Hematopoietic multipotent progenitor cell treated with erythropoietin and hydrocortisone succinate and interleukin-3 and kit ligand, for 4 days (in vitro differentiated cells): ENCODE results near the gene THSD7A.
"Not testable (repeated sequence)": the region's sequence is repeated elsewhere in the genome, so short reads cannot be mapped to it uniquely, and the experiment has no call there.

Experiments used
- DNase-seq: peaks from one replicate; pipeline ENCODE4 v3.0.0-alpha.2; 2015

Gene THSD7A

DNA sequence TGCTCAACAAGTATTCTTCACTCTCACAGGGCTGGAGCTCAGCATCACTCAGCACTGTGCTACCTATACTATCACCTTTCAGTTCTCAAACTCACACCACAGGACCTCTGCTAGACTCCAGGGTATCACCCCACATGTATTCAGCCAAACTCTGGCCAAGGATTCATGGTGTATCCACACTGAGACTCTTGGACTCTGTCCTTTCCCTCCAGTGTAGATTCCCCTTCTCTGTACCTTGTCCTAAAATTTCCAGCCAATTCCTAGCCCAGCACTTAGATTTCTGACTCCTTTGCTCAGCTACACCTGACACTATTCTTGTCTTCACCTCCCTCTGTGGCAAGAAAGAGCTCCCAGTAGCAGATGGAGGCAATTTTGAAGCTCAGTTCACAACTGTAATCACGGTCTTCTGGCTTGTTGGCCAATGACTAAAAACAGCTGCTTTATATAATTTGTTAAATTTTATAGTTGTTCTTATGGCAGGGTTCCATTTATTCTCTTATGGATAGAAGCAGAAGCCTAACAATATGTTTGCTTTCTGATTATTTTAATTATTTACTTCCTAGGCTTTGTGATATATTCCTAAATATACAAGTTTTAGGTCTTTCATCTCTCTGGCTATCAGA, 258.8 kb downstream of the THSD7A start:
- DNase-seq, result no peak

DNA sequence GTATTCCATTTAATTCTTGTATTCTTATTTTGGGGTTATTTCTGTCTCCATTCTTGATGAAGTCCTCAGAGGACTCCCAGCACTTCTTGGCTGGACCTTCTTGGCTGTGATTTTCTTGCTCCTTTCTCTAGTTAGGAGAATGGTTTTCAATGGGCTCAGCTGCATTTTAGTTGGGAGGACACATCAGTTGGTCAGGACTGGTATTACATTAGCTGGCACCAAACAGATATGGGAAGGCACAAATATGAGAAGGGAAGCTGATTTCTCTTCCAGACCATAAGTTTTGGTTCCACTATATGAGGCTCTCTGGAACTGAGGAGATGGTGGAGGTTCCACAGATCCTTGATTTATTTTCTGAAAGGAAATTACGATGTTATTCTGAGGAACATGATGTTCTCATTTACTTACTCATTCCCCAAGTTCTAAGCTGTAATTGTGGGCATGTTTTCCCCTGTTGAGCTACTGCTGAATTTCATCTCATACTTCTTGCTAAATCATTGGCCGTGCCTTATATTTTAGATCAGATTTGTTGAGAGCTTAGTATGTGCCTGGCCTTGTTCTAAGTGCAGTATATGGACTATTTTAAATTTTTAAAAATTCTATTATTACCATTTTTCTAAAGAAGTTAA, 261.0 kb downstream of the THSD7A start:
- no peak for DNase-seq

DNA sequence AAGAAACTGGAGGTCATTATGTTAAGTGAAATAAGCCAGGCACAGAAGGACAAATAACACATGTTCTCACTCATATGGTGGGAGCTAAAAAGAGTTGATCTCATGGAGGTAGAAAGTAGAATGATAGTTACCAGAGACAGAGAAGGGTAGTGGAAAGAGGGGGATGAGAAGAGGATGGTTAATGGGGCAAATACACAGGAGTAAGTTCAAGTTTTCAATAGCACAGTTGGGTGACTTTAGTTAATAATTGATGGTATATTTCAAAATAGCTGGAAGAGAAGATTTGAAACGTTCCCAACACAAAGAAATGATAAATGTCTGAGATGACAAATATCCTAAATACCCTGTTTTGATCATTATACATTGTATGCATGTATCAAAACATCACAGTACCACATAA, 261.8 kb downstream of the THSD7A start:
- no peak for DNase-seq

DNA sequence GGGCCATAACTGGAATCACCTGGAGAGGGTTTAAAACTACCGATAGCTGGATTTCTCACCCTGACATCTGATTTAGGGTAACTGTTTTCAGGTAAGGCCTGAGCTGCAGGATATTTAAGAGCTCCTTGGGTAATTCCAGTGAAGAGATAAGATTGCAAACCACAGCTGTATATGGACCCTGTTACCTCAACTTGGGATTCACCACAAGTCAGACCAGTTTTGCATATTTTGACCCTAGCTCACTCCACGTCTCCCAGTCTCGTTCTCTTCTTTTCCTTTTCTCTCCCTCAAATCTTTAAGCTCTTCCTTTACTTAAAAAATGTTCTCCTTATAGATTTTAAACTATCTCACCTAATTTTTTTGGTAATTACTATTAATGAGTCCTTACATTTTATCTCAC, 264.4 kb downstream of the THSD7A start:
- DNase-seq, result no peak

DNA sequence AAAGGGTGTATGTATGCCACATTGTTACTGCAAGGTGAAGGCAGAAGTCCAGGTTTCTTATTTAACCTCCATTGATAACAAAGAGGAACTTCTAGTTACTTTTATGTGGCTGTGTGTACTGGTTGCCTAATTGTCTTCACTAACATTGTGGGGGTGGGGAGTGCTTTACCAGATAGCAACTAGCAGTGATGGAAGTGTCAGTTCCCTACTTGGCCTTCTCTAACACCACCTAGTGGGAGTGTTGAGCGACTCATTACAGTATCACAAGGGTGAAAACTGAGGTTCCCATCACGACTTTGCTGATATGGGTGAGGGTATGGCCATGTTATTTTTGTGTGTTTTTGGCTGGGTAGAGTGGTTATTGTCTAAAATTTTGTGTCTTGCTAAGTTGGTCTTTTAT, 274.4 kb downstream of the THSD7A start:
- peak; percentile 79 for DNase-seq

DNA sequence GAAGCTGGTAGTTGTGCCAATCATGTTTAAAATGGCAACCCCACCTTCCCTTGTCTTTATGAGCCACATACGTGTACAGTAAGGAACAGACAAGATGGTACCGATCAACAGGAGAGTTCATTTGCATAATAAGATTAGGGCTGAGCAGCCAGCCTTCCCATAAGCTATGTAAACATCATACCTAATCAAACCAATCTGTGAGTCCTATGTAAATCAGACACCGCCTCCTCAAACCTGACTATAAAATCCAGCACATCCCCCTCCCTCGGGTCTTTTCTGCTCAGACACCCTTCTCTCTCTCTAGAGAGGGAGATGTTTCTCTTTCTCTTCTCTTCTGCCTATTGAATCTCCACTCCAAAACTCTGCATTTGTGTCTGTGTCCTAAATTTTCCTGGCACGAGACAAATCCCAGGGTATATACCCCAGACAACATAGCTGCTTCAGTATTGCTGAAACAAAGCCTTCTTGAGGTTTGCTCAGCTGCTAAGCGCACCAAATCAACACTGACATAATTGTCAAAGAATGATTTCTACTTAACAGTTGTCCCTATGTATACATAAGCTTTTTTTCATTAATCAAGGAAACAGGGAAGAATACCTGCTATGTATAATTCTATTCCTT, 279.2 kb downstream of the THSD7A start:
- no peak for DNase-seq

DNA sequence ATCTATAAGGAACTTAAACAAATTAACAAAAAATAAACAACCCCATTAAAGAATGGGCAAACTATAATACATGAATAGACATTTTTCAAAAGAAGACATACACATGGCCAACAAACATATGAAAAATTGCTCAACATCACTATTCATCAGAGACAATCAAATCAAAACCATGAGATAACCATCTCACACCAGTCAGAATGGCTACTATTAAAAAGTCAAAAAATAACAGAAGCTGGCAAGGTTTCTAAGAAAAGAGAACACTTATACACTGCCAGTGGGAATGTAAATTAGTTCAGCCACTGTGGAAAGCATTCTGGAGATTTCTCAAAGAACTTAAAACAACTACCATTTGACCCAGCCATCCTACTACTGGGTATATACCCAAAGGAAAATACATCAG, 280.5 kb downstream of the THSD7A start:
- no peak for DNase-seq

DNA sequence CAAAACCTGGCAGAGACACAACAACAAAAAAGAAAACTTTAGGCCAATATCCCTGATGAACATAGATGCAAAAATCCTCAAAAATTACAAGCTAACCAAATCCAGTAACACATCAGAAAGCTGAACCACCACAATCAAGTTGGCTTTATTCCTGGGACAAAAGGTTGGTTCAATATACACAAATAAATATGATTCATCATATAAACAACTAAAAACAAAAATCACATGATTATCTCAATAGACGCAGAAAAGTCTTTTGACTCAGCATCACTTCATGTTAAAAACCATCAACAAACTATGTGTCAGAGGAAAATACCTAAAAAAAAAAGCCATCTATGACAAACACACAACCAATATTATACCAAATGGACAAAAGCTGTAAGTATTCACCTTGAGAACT, 283.5 kb downstream of the THSD7A start:
- no peak for DNase-seq

DNA sequence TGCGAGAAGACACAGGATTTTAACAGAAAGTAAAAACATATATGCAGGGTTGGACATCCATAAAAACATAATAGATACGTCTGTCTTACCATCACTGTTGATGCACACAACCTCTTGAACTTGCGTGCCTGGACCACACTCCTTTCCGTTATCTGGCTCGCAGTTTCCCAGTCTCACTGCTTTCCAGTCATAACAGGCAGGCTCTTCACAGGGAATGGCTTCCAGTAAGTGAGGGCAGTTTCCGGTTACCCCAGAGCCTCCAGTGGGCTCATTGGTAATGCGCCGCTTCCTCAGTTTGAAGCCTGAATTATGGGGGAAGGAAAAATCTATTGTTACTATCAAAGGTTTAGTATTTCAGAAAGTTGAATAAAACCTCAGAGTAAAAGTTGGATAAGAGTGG, 290.7 kb downstream of the THSD7A start:
- no peak for DNase-seq

DNA sequence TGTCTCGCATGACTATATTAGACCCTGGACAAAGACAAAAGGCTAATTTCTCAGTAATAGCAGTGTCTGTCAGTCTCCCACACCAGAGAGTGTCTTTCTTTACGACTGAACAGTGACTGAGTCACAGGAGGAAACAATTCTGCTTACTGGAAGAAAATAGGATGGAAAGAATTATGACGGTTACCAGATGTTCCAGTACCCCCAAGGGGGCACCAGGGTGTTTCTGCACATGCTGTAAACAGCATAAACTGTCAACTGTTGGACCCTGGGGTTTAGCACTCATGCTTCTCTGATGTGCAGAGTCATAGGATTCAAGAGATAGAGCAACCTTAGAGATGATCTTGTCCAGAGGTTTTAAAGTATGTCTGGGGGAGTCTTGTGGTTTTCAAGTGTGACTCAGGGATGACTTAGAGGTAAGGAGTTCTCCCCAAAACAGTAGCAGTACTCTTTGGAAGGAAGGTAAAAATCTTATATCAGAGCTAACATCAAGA, 291.7 kb downstream of the THSD7A start:
- DNase-seq, result peak; percentile 37

DNA sequence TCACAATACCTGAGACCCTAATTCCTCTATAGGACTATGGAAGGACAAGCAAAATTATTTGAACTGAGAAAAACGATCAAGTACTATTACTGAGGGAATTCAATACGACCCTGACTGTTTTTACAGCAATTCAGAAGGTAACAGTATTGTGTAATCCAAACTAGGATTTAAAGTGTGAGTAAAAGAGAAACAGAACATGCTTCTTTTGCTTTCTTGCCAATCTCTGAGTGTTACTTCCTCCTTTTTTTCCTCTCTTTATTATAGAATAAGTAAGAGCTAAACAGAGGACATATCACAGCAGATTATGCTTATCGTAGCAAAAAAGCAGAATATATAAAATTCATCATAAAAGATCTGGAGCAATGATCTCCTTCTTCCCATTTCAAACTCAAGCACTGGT, 292.1 kb downstream of the THSD7A start:
- peak; percentile 54 for DNase-seq

DNA sequence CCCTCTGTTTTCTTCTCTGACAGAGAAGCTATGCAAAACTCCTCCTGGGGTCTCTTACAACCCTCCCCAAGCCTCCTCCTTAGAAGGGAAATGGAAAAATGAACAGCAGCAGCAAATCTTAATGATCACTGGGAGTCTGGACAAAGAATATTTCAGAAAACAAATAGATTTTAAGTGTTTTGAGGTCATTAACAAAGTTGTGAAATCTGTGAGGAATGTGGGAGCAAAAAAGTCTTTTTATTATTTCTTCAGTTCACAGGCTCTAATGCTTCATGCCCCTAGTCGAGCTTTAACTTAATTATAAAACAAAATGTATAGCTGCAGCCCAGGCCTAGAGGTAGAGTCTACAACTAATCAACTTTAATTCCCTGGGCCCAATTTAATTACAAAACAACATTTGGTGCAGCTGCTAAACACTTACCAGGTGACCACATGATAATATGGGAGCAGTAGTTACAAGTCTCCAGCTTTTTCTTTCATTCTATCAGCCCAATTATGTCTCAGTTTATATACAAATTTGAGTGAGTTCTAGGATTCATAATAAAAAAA, 293.2 kb downstream of the THSD7A start:
- no peak for DNase-seq

DNA sequence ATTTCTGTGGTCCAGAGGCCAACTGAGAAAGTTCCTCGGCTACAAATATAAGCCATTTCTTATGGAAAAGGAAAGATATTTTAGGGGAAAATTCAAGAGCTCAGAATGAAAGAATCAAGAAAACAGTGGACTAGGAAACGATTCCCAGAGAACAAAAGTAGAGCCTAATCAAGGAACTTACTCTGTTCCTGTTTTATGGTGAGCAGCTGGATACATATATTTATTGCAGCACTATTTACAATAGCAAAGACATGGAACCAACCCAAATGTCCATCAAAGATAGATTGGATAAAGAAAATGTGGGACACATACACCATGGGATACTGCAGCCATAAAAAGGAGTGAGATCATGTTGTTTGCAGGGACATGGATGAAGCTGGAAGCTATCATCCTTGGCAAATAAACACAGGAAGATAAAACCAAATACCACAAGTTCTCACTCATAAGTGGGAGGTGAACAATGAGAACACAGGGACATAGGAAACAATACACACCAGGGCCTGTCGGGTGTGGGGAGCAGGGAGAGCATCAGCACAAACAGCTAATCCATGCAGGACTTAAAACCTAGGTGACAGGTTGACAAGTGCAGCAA, 298.7 kb downstream of the THSD7A start:
- DNase-seq, result no peak

DNA sequence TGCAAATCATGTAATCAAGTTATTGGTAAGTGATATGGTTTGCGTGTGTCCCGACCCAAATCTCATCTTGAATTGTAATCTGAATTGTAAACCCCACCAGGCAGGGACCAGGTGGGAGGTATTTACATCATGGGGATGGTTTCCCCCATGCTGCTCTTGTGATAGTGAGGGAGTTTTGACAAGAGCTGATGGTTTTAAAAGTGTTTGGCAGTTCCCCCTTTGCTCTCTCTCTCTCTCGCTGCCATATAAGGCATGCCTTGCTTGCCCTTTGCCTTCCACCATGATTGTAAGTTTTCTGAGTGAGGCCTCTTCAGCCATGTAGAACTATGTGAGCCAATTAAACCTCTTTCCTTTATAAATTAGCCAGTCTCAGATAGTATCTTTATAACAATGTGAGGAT, 302.6 kb downstream of the THSD7A start:
- DNase-seq, result no peak

DNA sequence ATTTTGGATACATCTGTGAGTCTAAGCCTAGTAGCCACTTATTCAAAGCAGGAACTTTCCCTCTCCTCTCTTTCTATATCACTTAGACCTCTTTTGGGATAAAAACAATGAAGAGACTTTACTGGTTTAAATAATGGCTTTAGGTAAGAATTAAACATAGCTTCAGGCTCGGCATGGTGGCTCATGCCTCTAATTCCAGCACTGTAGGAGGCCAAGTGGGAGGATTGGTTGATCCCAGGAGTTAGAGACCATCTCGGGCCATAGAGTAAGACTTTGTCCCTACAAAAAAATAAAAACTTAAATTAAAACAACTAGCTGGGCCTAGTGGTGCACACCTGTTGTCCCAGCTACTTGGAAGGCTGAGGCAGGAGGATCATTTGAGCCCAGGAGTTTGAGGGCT, 304.3 kb downstream of the THSD7A start:
- DNase-seq, result no peak

DNA sequence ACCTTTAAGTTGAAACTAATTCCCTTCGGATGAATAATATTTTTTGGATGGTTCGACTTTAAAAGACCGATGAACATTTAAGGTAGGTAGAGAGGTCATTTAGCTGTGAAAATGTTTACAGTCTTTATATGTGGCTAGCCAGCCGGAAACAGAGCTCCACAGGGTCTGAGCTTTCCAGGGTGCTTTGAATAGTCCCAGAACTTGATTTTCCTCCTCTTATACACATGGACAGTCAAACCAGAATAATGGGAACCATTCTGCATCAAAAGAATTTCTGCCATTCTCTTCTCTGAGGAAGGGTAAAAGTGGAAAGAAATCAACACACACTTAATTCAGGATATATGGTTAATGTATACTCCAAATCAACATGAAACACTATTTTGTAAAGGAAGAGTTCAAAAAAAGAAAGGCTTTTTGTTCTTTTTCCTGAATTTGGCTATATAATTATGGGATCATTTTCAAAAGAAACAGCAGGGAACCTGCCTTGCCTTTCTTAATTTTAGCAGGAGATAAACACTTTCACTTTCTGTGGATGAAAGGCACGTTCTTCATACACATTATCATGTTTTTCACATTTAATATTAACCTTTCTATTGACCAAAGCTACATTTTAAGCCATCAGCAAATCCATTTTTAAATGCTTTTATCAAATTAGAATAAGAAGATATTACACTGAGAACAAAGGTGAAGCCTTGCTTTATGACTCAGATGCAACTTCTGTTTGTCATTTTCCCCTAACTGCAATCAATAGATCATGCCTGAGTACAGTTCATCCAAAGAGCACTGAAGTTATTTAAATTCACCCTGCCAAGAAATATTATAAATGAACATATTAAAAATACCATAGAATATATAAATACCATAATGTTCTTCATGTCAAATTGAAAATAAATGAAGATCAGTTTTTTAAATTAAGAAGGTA, 307.3 kb downstream of the THSD7A start:
- no peak for DNase-seq

DNA sequence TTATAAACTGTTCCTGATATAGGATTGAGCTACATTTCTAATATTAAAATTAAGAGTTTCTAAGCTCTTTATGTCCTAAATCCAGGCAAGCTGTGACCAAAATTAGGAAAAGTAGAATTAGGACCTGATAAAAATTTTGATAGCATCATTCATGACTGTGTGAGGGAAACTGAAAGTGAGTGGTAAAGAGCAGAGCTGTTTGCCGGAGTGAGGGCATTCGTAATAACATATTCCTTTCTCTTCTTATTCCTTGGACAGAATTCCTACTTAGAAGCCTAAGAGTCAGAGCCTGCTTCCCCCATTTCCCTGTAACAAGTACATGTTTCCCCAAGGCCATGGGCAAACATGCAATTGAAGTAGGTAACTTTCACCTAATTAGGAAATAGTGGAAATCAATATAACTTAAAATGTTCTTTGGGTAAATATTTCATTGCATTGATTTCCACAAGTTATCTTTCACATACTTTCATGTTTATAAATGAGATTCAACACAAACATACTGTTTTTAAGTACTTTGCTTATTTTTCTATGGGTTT, 310.0 kb downstream of the THSD7A start:
- DNase-seq, result not testable (repeated sequence)

DNA sequence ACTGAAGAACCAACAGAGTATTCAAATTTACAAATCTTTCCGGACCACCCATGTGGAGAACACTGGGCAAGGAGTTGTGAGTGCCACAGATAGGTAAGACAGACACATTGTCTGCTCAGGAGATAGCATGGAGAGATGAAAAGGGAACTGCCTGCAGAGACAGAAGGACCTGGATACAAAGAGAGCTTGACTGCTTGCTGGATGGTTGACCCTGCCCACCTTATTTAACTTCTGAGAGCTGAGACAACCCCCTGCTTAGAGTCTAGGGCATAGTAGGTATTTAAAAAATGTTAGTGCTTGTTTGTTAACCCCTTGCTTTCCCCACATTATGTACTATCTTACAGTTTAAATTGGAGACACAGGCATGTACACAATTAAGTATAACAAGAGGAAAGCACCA, 314.1 kb downstream of the THSD7A start:
- no peak for DNase-seq

DNA sequence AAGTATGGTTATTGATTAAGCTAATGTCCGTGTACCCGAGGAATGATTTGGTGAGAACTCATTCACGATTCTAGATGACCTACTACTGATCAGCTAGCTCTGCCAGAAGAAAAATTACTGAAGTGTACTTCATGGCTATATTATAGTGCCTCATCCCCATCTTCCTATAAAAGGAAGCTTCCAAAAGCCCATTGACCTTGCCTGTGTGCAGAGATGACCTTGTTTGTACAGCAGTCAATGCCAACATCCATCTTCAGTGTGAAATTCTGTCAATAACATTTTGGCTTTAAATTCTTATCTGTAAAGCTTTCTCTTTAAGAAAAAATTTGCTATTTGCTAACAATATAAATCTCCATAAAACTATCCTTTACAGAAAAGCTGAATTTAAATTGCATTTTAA, 315.7 kb downstream of the THSD7A start:
- DNase-seq, result no peak

DNA sequence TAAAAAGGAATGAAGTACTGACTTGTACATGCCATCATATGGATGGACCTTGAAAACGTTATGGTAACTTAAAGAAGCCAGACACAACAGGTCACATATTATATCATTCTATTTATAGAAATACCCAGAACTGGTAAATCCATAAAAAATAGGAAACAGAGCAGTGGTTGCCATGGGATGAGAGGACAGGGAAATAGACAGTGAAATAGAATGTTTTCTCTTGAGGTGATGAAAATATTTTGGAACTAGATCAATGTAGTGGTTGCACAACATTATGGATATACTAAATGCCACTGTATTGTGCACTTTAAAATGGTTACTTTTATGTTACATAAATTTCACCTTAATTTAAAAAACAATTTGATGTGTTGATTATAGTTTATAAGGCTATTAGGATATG, 318.5 kb downstream of the THSD7A start:
- no peak for DNase-seq

DNA sequence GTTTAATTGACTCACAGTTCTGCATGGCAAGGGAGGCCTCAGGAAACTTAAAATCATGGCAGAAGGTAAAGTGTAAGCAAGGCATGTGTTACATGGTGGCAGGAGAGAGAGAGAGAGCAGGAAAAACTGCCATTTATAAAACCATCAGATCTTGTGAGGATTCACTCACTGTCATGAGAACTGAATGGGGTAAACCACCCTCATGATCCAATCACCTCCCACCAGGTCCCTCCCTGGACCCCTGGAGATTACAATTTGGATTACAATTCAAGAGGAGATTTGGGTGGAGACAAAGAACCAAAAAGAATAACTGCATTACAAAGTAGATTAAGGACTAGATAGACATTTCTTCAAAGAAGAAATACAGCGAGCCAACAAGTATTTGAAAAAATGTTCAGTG, 324.1 kb downstream of the THSD7A start:
- DNase-seq, result no peak

DNA sequence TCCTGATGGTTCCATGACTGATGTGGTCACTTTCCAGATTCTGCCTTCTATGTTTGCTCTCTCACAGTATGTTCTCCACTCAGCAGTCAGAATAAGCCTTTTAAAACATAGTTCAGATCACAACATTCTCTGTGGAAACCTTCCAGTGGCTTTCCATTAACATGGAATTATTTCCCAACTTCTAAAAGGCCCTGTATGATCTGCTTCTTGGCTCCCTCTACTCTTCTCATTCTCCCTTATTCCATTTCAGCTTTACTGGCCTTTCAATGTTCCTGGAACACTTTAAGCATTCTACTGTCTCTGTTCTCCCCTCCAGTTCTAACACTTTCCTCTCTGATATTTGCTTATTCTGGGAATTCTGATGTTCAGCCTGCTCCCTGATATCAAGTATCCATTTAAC, 325.6 kb downstream of the THSD7A start:
- no peak for DNase-seq
